Fibroblast of lung (primary cell): ENCODE measurements around the gene RBM8A. TPM values are rescaled to one million over a fixed set of nuclear protein-coding genes. Genes with fewer than 3 reads are reported as not detected.
A peak's percentile ranks its signal among the peaks of the same experiment; 100 is the strongest.

Experiments used
- DNase-seq, 2 donors: peaks; one replicate each; pipeline versions ENCODE4 v3.0.0 to v3.0.0-alpha.2; 2010; ENCODE audit warnings: low read depth in 2 of 2
- H2AFZ ChIP-seq: 2 replicates; pipeline ENCODE4 v1.5.1; 2012; ENCODE audit warnings: low read length, control low read depth, inconsistent platforms
- H3K27ac ChIP-seq: 2 replicates; pipeline ENCODE4 v1.5.1; 2011; ENCODE audit warnings: low read length, control low read depth; ENCODE audit not compliant: insufficient read depth
- H3K27me3 ChIP-seq: 2 replicates; pipeline ENCODE4 v1.5.1; 2011; ENCODE audit warnings: mild to moderate bottlenecking, low read length; ENCODE audit not compliant: control insufficient read depth, insufficient read depth
- H3K36me3 ChIP-seq: 2 replicates; pipeline ENCODE4 v1.5.1; 2011; ENCODE audit warnings: low read length; ENCODE audit not compliant: control insufficient read depth, insufficient read depth
- H3K4me1 ChIP-seq: 2 replicates; pipeline ENCODE4 v1.5.1; 2011; ENCODE audit warnings: low read length; ENCODE audit not compliant: control insufficient read depth, insufficient read depth; ENCODE audit errors: extremely low read depth
- H3K4me2 ChIP-seq: 2 replicates; pipeline ENCODE4 v1.5.1; 2011; ENCODE audit warnings: low read length, control low read depth; ENCODE audit not compliant: insufficient read depth; ENCODE audit errors: extremely low read depth
- H3K4me3 ChIP-seq, 4 experiments: fragments of 200-600 bp in 1 of 4; sonication (generic) in 1 of 4; replicated peaks in 1 of 4; 2 replicates each; pipeline ENCODE4 v1.5.1; 2011 to 2016; ENCODE audit warnings: low read length in 4 of 4, low read depth in 3 of 4, mild to moderate bottlenecking in 3 of 4, control low read depth in 2 of 4, inconsistent platforms in 1 of 4, mixed read lengths in 1 of 4; ENCODE audit not compliant: insufficient read depth in 1 of 4; ENCODE audit errors: control extremely low read depth in 1 of 4
- H3K79me2 ChIP-seq: 2 replicates; pipeline ENCODE4 v1.5.1; 2012; ENCODE audit warnings: mild to moderate bottlenecking, low read length, inconsistent platforms; ENCODE audit not compliant: control insufficient read depth, insufficient read depth
- H3K9ac ChIP-seq: 2 replicates; pipeline ENCODE4 v1.5.1; 2011; ENCODE audit warnings: mild to moderate bottlenecking, low read length, control low read depth; ENCODE audit not compliant: insufficient read depth
- H3K9me3 ChIP-seq: 2 replicates; pipeline ENCODE4 v1.5.1; 2012; ENCODE audit warnings: low read depth, low read length; ENCODE audit not compliant: control insufficient read depth, insufficient read depth
- H4K20me1 ChIP-seq: 2 replicates; pipeline ENCODE4 v1.5.1; 2011; ENCODE audit warnings: low read length; ENCODE audit not compliant: control insufficient read depth, insufficient read depth; ENCODE audit errors: extremely low read depth
- EZH2 ChIP-seq: IDR thresholded peaks from 2 replicates; pipeline ENCODE4 v1.5.1; 2012; ENCODE audit warnings: low read length, control low read depth, mild to moderate bottlenecking; ENCODE audit errors: missing control alignments
- polyA plus RNA-seq, 2 donors: library from polyadenylated mRNA; depleted of rRNA in 1 of 2; stranded (reverse) in 1 of 2; unstranded in 1 of 2; fragments of >200 nt; gene quantifications; 2 replicates each; pipeline ENCODE4 v1.2.1, GENCODE V29; 2011 to 2012; ENCODE audit warnings: missing spikeins in 1 of 2
- total RNA-seq: library from RNA; depleted of rRNA; stranded (reverse); fragments of >200 nt; gene quantifications from 2 replicates; pipeline ENCODE4 v1.2.1, GENCODE V29; 2014
- TF ChIP-seq, protein P1 (sequence below), 2 donors: IDR thresholded peaks in 1 of 2; conservative IDR thresholded peaks in 1 of 2; 1 replicate in 1 of 2; 2 replicates in 1 of 2; pipeline ENCODE4 v1.5.1; 2011 to 2012; ENCODE audit warnings: low read length in 2 of 2, control low read depth in 1 of 2, inconsistent platforms in 1 of 2, low read depth in 1 of 2, mild to moderate bottlenecking in 1 of 2

The RBM8A gene
- total and polyA plus RNA-seq, 2 donors (not counting 1 experiment from before 2014, with no cell fraction given) = 56.6 to 137 TPM

DNA sequence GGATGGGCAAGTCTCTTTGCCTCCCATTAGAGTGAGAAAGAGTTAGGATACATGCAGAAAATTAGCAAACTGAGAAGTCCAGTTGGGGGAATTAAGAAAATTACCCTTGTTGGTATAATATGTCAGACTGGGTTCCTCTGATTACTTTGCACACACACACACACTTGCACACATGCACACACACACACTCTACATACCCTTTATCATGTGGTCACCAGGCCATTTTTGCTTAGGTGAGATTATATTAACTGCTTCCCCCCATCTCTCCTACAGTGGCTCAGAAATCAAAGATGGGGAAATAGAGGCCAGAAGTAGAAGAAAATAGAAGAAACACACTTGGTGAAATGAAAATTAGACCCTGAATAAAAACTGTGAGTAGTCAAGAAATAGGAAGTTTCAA lies 31.4 kb upstream of the RBM8A start:
- H3K4me2 ChIP-seq = no peak overlapping the region

GRCh38 chr1:145957443-145958319 lies 30.4 kb upstream of the RBM8A start, which contains the start of gene LIX1L:
TSS of gene LIX1L (minus strand) at chr1:145958017. CDS start at chr1:145957927, 90 bp downstream.
- Histone ChIP-seq H3K27me3 (no peaks in the 10 kb centered on the region), H4K20me1 (no peaks in the 10 kb centered on the region), H3K4me1 (peaks cover 20% of the 10 kb centered on the region), H3K36me3 (peaks cover 1% of the 10 kb centered on the region), H3K4me2 (peak within 1 kb of the TSS; percentile 97), H3K79me2 (peaks cover 46% of the 10 kb centered on the region), H3K4me3 (peak within 1 kb of the TSS; percentile 75 to 95 (median 80)), H2AFZ (peak within 1 kb of the TSS; percentile 60), H3K27ac (peak within 1 kb of the TSS; percentile 87), H3K9ac (peak within 1 kb of the TSS; percentile 81), H3K9me3 (no peaks in the 10 kb centered on the region)
- no peak for TF ChIP-seq EZH2
- TF ChIP-seq, protein P1, sequence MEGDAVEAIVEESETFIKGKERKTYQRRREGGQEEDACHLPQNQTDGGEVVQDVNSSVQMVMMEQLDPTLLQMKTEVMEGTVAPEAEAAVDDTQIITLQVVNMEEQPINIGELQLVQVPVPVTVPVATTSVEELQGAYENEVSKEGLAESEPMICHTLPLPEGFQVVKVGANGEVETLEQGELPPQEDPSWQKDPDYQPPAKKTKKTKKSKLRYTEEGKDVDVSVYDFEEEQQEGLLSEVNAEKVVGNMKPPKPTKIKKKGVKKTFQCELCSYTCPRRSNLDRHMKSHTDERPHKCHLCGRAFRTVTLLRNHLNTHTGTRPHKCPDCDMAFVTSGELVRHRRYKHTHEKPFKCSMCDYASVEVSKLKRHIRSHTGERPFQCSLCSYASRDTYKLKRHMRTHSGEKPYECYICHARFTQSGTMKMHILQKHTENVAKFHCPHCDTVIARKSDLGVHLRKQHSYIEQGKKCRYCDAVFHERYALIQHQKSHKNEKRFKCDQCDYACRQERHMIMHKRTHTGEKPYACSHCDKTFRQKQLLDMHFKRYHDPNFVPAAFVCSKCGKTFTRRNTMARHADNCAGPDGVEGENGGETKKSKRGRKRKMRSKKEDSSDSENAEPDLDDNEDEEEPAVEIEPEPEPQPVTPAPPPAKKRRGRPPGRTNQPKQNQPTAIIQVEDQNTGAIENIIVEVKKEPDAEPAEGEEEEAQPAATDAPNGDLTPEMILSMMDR (conservative IDR thresholded peaks at IDR 0.05 in 1 of 2, IDR thresholded peaks at IDR 0.05 in 1 of 2; ENCODE audit: low read depth in 1 of 2, low read length in 2 of 2) = no peak
- DNase-seq = peak; percentile 95 to 97

More for the DNA sequence above, 31.4 kb upstream of the RBM8A start:
- no peaks in the 10 kb centered on the region for H4K20me1 ChIP-seq
- no peak for DNase-seq
- no peak overlapping the region for H3K4me3 ChIP-seq
- TF ChIP-seq EZH2 = no peak
- TF ChIP-seq, protein P1 (conservative IDR thresholded peaks at IDR 0.05 in 1 of 2, IDR thresholded peaks at IDR 0.05 in 1 of 2; ENCODE audit: low read depth in 1 of 2, low read length in 2 of 2) = no peak
- H3K79me2 ChIP-seq = peaks cover 35% of the 10 kb centered on the region
- peaks cover 1% of the 10 kb centered on the region for H3K36me3 ChIP-seq
- peaks cover 30% of the 10 kb centered on the region for H3K4me1 ChIP-seq
- H3K9ac ChIP-seq = no peak overlapping the region
- H3K27me3 ChIP-seq = no peaks in the 10 kb centered on the region
- H3K9me3 ChIP-seq = no peaks in the 10 kb centered on the region
- H2AFZ ChIP-seq = no peak overlapping the region
- no peak overlapping the region for H3K27ac ChIP-seq

GRCh38 chr1:145956781-145957442 lies 29.6 kb upstream of the RBM8A start:
- peak overlapping the region; percentile 61 for H3K9ac ChIP-seq
- peaks cover 49% of the 10 kb centered on the region for H3K79me2 ChIP-seq
- no peak overlapping the region for H2AFZ ChIP-seq
- no peaks in the 10 kb centered on the region for H3K27me3 ChIP-seq
- H3K4me1 ChIP-seq = peaks cover 16% of the 10 kb centered on the region
- H3K27ac ChIP-seq = peak overlapping the region; percentile 87
- TF ChIP-seq, protein P1 (conservative IDR thresholded peaks at IDR 0.05 in 1 of 2, IDR thresholded peaks at IDR 0.05 in 1 of 2; ENCODE audit: low read depth in 1 of 2, low read length in 2 of 2) = no peak
- no peak for TF ChIP-seq EZH2
- peaks cover 1% of the 10 kb centered on the region for H3K36me3 ChIP-seq
- no peaks in the 10 kb centered on the region for H4K20me1 ChIP-seq
- H3K4me3 ChIP-seq = peak overlapping the region; percentile 75 to 95 (median 80)
- H3K9me3 ChIP-seq = no peaks in the 10 kb centered on the region
- peak; percentile 54 to 65 for DNase-seq
- H3K4me2 ChIP-seq = peak overlapping the region; percentile 97
